HepG2 (cell line): ENCODE data around the gene OVCH1. TPM values are rescaled to one million over a fixed set of nuclear protein-coding genes. Genes with fewer than 3 reads are reported as not detected.
"Not testable (repeated sequence)": the region's sequence is repeated elsewhere in the genome, so short reads cannot be mapped to it uniquely, and the experiment has no call there.

Experiments used
- ATAC-seq: fragments of 200-7000 bp; cut with Tn5 transposase; 3 replicates; pipeline ENCODE4 v1.9.1; 2020; ENCODE audit warnings: mild to moderate bottlenecking, moderate library complexity
- BruUV-seq: library from RNA; stranded (reverse); fragments of 400-500 nt; replicated peaks from 2 replicates; lab custom pipeline; 2021; lab: Mats Ljungman, UMichigan
- CTCF ChIA-PET: fragments of 300-600 bp; formaldehyde crosslinking; extraction: SDS; loops from one replicate; lab custom pipeline; 2021; ENCODE audit warnings: low total read pairs, inconsistent platforms, low intra/inter-chr PET ratio; lab: Yijun Ruan, JAX
- POLR2A ChIA-PET: fragments of 350-600 bp; sonication (Branson Sonifier 250); formaldehyde crosslinking; loops from one replicate; lab custom pipeline; 2020; ENCODE audit warnings: antibody characterized with exemption, inconsistent platforms; lab: Yijun Ruan, JAX
- DNase-seq: peaks from one replicate; pipeline ENCODE4 v3.0.0-alpha.2; 2015; ENCODE audit warnings: low spot score
- FAIRE-seq: peaks from 3 replicates; lab custom pipeline; 2011; peaks lifted over from hg19 to GRCh38; lab: Jason Lieb, UNC
- H2AFZ ChIP-seq: one replicate; pipeline ENCODE4 v1.6.1; 2011; ENCODE audit warnings: low read length, inconsistent platforms
- H3K27ac ChIP-seq: fragments of 300-600 bp; 3 replicates; pipeline ENCODE4 v1.8.0; 2011; ENCODE audit warnings: mixed run types, mild to moderate bottlenecking, mixed read lengths, low read length, inconsistent platforms; ENCODE audit not compliant: insufficient read depth; ENCODE audit errors: extremely low read length
- H3K27me3 ChIP-seq, 2 experiments: fragments of 200-600 bp in 1 of 2; 2 replicates in 1 of 2; 3 replicates in 1 of 2; pipeline versions ENCODE4 v1.6.0 to v1.8.0; 2011; ENCODE audit warnings: low read length in 2 of 2, mild to moderate bottlenecking in 2 of 2, moderate library complexity in 2 of 2, inconsistent platforms in 1 of 2; ENCODE audit not compliant: insufficient read depth in 2 of 2, control insufficient read depth in 1 of 2
- H3K36me3 ChIP-seq, 2 experiments: fragments of 200-600 bp in 1 of 2; replicated peaks in 1 of 2; 2 replicates in 1 of 2; 3 replicates in 1 of 2; pipeline versions ENCODE4 v1.5.1 to v1.8.0; 2011; ENCODE audit warnings: low read length in 2 of 2, inconsistent platforms in 1 of 2; ENCODE audit not compliant: insufficient read depth in 2 of 2, control insufficient read depth in 1 of 2
- H3K4me1 ChIP-seq: 2 replicates; pipeline ENCODE4 v1.5.1; 2012; ENCODE audit warnings: low read length, inconsistent platforms; ENCODE audit not compliant: insufficient read depth
- H3K4me2 ChIP-seq: 2 replicates; pipeline ENCODE4 v1.6.0; 2011; ENCODE audit warnings: low read depth, low read length, inconsistent platforms
- H3K4me3 ChIP-seq, 3 experiments: fragments of 200-600 bp in 1 of 3; sonication (generic), shearing (Covaris generic) in 1 of 3; replicated peaks in 1 of 3; 2 replicates each; pipeline ENCODE4 v1.5.1; 2011 to 2016; ENCODE audit warnings: low read length in 3 of 3, inconsistent platforms in 2 of 3, low read depth in 2 of 3, mild to moderate bottlenecking in 2 of 3, control low read depth in 1 of 3, mixed read lengths in 1 of 3; ENCODE audit not compliant: insufficient read depth in 1 of 3
- H3K79me2 ChIP-seq: one replicate; pipeline ENCODE4 v1.6.1; 2011; ENCODE audit warnings: low read length, inconsistent platforms; ENCODE audit not compliant: insufficient read depth
- H3K9ac ChIP-seq: 2 replicates; pipeline ENCODE4 v1.6.0; 2011; ENCODE audit warnings: mild to moderate bottlenecking, low read depth, low read length, inconsistent platforms; ENCODE audit not compliant: insufficient read depth
- H3K9me3 ChIP-seq: 2 replicates; pipeline ENCODE4 v1.5.1; 2012; ENCODE audit warnings: mild to moderate bottlenecking, low read length
- H4K20me1 ChIP-seq: 2 replicates; pipeline ENCODE4 v1.6.0; 2011; ENCODE audit warnings: inconsistent platforms, mild to moderate bottlenecking, low read length, moderate library complexity; ENCODE audit not compliant: insufficient read depth
- ATRX ChIP-seq: sonication (generic); formaldehyde crosslinking; IDR thresholded peaks from 2 replicates; pipeline ENCODE4 v1.4.0; 2020; ENCODE audit warnings: missing genetic modification reagents, borderline replicate concordance
- FOXA3 ChIP-seq: IDR thresholded peaks from 2 replicates; pipeline ENCODE4 v1.6.1; 2016; ENCODE audit warnings: missing genetic modification reagents, missing compliant biosample characterization
- KAT8 ChIP-seq: IDR thresholded peaks from 2 replicates; pipeline ENCODE4 v1.6.1; 2016; ENCODE audit warnings: missing genetic modification reagents, missing compliant biosample characterization
- MAFF ChIP-seq: IDR thresholded peaks from 2 replicates; pipeline ENCODE4 v1.6.1; 2011; ENCODE audit warnings: low read depth, low read length, improper control_type of control experiment
- MAFK ChIP-seq, 2 experiments: IDR thresholded peaks in 1 of 2; conservative IDR thresholded peaks in 1 of 2; 2 replicates each; pipeline ENCODE4 v1.6.1; 2011; ENCODE audit warnings: improper control_type of control experiment in 2 of 2, low read length in 2 of 2
- NFIC ChIP-seq: IDR thresholded peaks from 2 replicates; pipeline ENCODE4 v1.6.1; 2012; ENCODE audit warnings: mild to moderate bottlenecking, low read length, inconsistent platforms
- NFYB ChIP-seq: sonication (generic); formaldehyde crosslinking; IDR thresholded peaks from 2 replicates; pipeline ENCODE4 v1.4.0; 2020; ENCODE audit warnings: missing genetic modification reagents
- NFYC ChIP-seq: IDR thresholded peaks from 2 replicates; pipeline ENCODE4 v1.6.1; 2016; ENCODE audit warnings: missing genetic modification reagents, missing compliant biosample characterization
- RXRB ChIP-seq: IDR thresholded peaks from 2 replicates; pipeline ENCODE4 v1.6.1; 2016; ENCODE audit warnings: borderline replicate concordance, missing genetic modification reagents, missing compliant biosample characterization
- SOX13 ChIP-seq, 3 experiments: fragments of 450-650 bp in 1 of 3; sonication (generic) in 1 of 3; formaldehyde crosslinking in 1 of 3; IDR thresholded peaks in 2 of 3; conservative IDR thresholded peaks in 1 of 3; 2 replicates each; pipeline versions ENCODE4 v1.5.0 to v1.6.1; 2016 to 2020; ENCODE audit warnings: antibody characterized with exemption in 1 of 3, mild to moderate bottlenecking in 1 of 3, missing compliant biosample characterization in 1 of 3, missing genetic modification reagents in 1 of 3, moderate library complexity in 1 of 3
- ZNF672 ChIP-seq: sonication (generic); formaldehyde crosslinking; IDR thresholded peaks from 2 replicates; pipeline ENCODE4 v1.8.1; 2022; ENCODE audit warnings: missing genetic modification reagents
- ZSCAN29 ChIP-seq: sonication (generic); formaldehyde crosslinking; conservative IDR thresholded peaks from 2 replicates; pipeline ENCODE4 v1.4.0; 2020; ENCODE audit warnings: mild to moderate bottlenecking, missing genetic modification reagents
- WGBS: methylation state at CpG from one replicate; pipeline ENCODE4 v1.1.6; 2017; ENCODE audit warnings: low lambda C conversion rate; 5-methylcytosine and 5-hydroxymethylcytosine counted together
- in situ Hi-C: cut with HindIII; loops from 2 replicates; pipeline ENCODE4 v1.10.0; 2017; ENCODE audit warnings: low pct_unique_long_range_greater_than_20kb; ENCODE audit not compliant: extremely low pct_ligation_motif_present
- intact Hi-C: fragments of 100-400 bp; cut with micrococcal nuclease; formaldehyde crosslinking; loops from one replicate; pipeline ENCODE4 v1.10.0; 2022; ENCODE audit not compliant: unreplicated experiment
- polyA plus RNA-seq, 8 experiments: library from polyadenylated mRNA; depleted of rRNA in 3 of 8; stranded (reverse) in 7 of 8; unstranded in 1 of 8; fragments of >200 nt; fragmentation: Illumina TruSeq in 4 of 8; extraction: Trizol in 4 of 8; gene quantifications; 2 replicates each; pipeline versions ENCODE4 v1.2.1 to v1.2.3, GENCODE V29; 2011 to 2016; ENCODE audit warnings: low read depth in 4 of 8, missing spikeins in 1 of 8, mixed read lengths in 1 of 8; ENCODE audit not compliant: insufficient read depth in 1 of 8
- total RNA-seq, 5 experiments: library from RNA; depleted of rRNA; stranded (reverse); fragments of >200 nt; fragmentation: Illumina TruSeq; extraction: Trizol; gene quantifications; 2 replicates each; pipeline ENCODE4 v1.2.3, GENCODE V29; 2016; ENCODE audit warnings: low read depth in 1 of 5

OVCH1 gene
- total and polyA plus RNA-seq, 2 of the 13 experiments (the other 11 are each of a cell fraction or from before 2014, with no cell fraction given) = not detected

DNA sequence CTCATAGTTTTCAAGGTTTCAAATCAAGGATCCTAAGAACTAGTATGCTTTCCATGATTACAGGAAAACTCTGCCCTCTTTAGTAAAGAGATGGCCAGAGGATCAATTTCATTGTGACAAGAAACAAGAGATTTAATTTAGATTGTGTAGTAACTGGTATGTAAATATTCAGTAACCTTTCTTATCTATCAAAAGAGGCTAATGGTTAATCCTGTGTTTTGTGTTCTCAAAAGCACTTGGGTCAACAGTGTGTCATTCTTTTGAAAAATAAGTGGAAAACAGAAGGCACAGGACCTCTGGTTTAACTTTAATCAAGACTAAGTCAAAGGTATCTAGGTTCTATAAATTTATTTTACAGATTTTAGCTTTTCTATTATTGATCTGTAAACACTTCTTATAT, 59.9 kb downstream of the OVCH1 start (continued):
- TF ChIP-seq ATRX (CRISPR knock-in tag) (no peak), SOX13 (IDR thresholded peaks at IDR 0.05) (no peak), SOX13 (CRISPR knock-in tag; conservative IDR thresholded peaks at IDR 0.05 in 1 of 2, IDR thresholded peaks at IDR 0.05 in 1 of 2) (peak in 1 of 2 experiments; percentile 70; a peak in 1 of 4 replicates), ZNF672 (CRISPR knock-in tag) (no peak), RXRB (peak; percentile 43; the same call in 1 of the 2 replicates), ZSCAN29 (CRISPR knock-in tag) (no peak), NFIC (peak; percentile 28; the same call in 1 of the 2 replicates), KAT8 (CRISPR knock-in tag) (0 out of 2 replicates have a peak, but pooled peaks have one; percentile 16), FOXA3 (CRISPR knock-in tag) (peak; percentile 63)
- TF ChIP-seq, all 625 proteins: peak for 31

DNA sequence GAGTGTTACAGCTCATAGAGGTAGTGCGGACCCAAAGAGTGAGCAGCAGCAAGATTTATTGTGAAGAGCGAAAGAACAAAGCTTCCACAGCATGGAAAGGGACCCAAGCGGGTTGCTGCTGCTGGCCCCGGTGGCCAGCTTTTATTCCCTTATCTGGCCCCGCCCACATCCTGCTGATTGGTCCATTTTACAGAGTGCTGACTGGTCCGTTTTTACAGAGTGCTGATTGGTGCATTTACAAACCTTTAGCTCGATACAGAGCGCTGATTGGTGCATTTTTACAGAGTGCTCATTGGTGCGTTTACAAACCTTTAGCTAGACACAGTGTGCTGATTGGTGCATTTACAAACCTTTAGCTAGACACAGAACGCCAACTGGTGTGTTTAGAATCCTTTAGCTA, 60.7 kb downstream of the OVCH1 start:
- H3K79me2 ChIP-seq, H3K36me3 ChIP-seq, ATAC-seq, CTCF ChIA-PET, H3K27ac ChIP-seq, DNase-seq, H3K9me3 ChIP-seq, H3K9ac ChIP-seq, H3K4me3 ChIP-seq, intact Hi-C loops, in situ Hi-C loops, H4K20me1 ChIP-seq, H2AFZ ChIP-seq, H3K4me2 ChIP-seq, H3K27me3 ChIP-seq, POLR2A ChIA-PET, BruUV-seq, FAIRE-seq: not testable (repeated sequence)
- WGBS = 80% methylated on average over 9 of the region's 10 CpGs
- TF ChIP-seq NFYB (CRISPR knock-in tag) (peak; percentile 52; the same call in 1 of the 2 replicates), NFYC (peak; percentile 41; the same call in 1 of the 2 replicates), MAFF (0 out of 2 replicates have a peak, but pooled peaks have one; percentile 20), MAFK (conservative IDR thresholded peaks at IDR 0.05 in 1 of 2, IDR thresholded peaks at IDR 0.05 in 1 of 2; ENCODE audit: low read length in 2 of 2) (peak in 1 of 2 experiments; percentile 40; a peak in 2 of 4 replicates)
- H3K4me1 ChIP-seq = peaks cover 32% of the 10 kb centered on the region
